Lower lobe of right lung (tissue), 2 donors: ENCODE data around the gene SEC23IP. TPM values are rescaled to one million over a fixed set of nuclear protein-coding genes. Genes with fewer than 3 reads are reported as not detected.

Source experiments
- ATAC-seq, 2 donors: fragments of 200-7000 bp; cut with Tn5 transposase; one replicate each; pipeline ENCODE4 v1.9.1; 2020 to 2022; ENCODE audit warnings: mild to moderate bottlenecking in 2 of 2, moderate library complexity in 2 of 2
- DNase-seq: peaks from one replicate; pipeline ENCODE4 v3.0.0-alpha.2; 2020
- H3K27ac ChIP-seq: fragments of 200-600 bp; one replicate; pipeline ENCODE4 v1.8.0; 2022
- H3K27me3 ChIP-seq: fragments of 200-600 bp; one replicate; pipeline ENCODE4 v1.8.0; 2022; ENCODE audit warnings: low read depth
- H3K36me3 ChIP-seq: fragments of 200-600 bp; one replicate; pipeline ENCODE4 v1.8.0; 2022; ENCODE audit warnings: mild to moderate bottlenecking
- H3K4me1 ChIP-seq: fragments of 200-600 bp; one replicate; pipeline ENCODE4 v1.8.0; 2022
- H3K4me3 ChIP-seq: fragments of 200-600 bp; one replicate; pipeline ENCODE4 v1.8.0; 2022; ENCODE audit warnings: mild to moderate bottlenecking
- H3K9me3 ChIP-seq: fragments of 200-600 bp; one replicate; pipeline ENCODE4 v1.8.0; 2022
- CTCF ChIP-seq: fragments of 200-600 bp; IDR thresholded peaks from one replicate; pipeline ENCODE4 v1.8.0; 2022; ENCODE audit warnings: antibody characterized with exemption, mild to moderate bottlenecking
- intact Hi-C: fragments of 100-400 bp; cut with DNase I; formaldehyde crosslinking; loops from one replicate; pipeline ENCODE4 v1.11.0; 2022
- microRNA-seq: library from miRNA; unstranded; fragments of <30 nt; microRNA quantifications from one replicate; pipeline ENCODE4 v1.2.0, GENCODE V29; 2020; ENCODE audit warnings: borderline number of aligned reads
- total RNA-seq: library from RNA; stranded (reverse); fragmentation: NEBNext Ultra II Directional; extraction: Animal tissue kit (Norgen Biotek cat#: 25700); gene quantifications from one replicate; pipeline ENCODE4 v1.2.1, GENCODE V29; 2021
- donor health status: DM: no; HTN: yes; CAD: no; lungs with severe emphysema.

The SEC23IP gene
- total RNA-seq, 1 donor from 2014 or later, result 58.8 TPM

GRCh38 chr10:119991816-119992215, 99.3 kb downstream of the SEC23IP start:
- intact Hi-C loops, result no loop called here
- Histone ChIP-seq H3K4me3 (no peak overlapping the region), H3K36me3 (no peaks in the 10 kb centered on the region), H3K4me1 (no peaks in the 10 kb centered on the region), H3K27me3 (peaks cover 5% of the 10 kb centered on the region), H3K9me3 (peaks cover 9% of the 10 kb centered on the region), H3K27ac (no peak overlapping the region)
- TF ChIP-seq CTCF, result no peak
- no peak for ATAC-seq
- no peak for DNase-seq

Small RNA genes lying within 50 kb of the gene (microRNA-seq; reads per million reads assigned to microRNA genes)
- gene MIR4682, result not detected

Other genes starting within 250 kb of the SEC23IP start
- gene BAG3, start 241.3 kb upstream of the SEC23IP start, total RNA-seq, result 30.2 TPM
- gene INPP5F, start 166.7 kb upstream of the SEC23IP start, total RNA-seq, result 16.0 TPM
- gene MCMBP, start 19.9 kb upstream of the SEC23IP start, total RNA-seq, result 52.1 TPM